GM18526 (cell line): ENCODE results near the gene IRX4.

Source experiments
- POLR2A ChIP-seq: IDR thresholded peaks from 3 replicates; pipeline ENCODE4 v1.6.1; 2011; ENCODE audit not compliant: insufficient read length; ENCODE audit errors: extremely low read depth

IRX4 gene

DNA sequence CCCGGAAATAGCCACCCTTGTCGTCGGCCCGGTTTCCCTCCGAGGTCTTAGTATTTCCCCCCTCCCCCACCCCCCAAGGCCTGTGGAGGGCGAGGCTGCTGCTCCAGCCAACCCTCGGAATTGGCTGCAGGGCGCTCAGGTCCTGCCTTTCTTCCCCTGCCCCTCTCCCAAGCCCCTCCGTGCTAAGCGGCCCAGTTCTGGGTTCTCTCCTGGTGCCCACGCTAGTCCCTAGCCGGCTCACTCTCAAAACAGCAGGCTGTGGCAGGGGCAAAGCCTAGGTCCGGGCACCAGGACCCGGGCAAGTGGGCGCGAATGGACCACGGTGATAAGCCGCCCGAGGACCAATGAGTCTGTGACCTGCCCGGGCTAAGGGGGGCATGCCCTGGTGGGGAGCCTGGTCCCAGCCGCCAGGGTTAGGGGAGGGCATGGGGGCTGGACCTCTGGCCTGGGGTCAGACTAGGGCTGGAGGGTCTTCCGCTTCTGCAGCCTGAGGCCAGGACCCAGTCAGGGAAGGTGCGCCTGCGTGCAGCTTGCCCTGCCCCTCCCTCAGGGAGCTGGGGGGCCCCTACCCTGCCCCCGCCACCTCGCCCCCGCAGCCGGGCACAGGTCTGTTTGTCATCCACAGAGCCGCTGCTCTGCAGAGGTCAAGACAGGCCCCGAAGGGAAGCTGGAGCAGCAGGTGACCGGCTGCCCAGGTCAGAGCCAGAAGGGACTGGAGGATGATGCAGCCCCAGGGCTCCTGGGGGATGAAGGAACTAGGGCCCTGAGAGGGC is 5.0 kb upstream of the IRX4 start:
- TF ChIP-seq POLR2A: no peak

DNA sequence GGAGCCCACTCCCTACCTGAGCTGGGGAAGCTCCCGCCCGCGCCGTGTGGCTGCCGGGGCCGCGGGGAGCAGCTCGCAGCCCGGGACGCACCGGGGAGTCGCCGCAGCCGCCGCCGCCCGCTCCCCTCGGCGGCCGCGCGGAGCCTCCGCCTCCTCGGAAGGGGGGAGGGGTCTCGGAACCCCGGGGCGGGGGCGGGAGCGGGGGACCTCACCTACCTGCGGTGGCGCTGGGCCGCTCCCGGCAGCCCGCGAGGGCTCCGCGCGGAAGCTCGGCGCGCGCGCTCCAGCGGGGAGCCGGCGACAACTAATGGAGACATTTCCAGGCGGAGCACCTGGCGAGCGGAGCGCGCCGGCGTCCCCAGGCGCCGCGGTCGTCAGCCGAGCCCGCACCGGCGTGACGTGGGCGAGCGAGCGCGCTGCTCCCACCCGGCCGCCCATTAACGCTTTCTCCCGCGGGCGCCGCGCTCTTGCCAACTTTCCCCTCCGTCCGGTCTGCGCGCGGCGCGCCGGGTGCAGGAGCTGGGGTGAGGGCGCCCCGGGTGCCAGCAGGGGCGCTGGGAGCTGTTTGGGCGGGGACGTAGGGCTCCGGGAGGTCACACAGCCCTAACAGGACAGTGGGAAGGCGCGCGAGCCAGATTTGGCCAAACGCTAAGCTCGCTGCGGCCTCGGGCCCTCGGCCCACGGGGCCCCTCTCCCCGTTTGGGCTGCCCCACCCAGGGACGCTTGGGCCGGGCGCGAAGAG is 4.3 kb upstream of the IRX4 start:
- no peak for TF ChIP-seq POLR2A

DNA sequence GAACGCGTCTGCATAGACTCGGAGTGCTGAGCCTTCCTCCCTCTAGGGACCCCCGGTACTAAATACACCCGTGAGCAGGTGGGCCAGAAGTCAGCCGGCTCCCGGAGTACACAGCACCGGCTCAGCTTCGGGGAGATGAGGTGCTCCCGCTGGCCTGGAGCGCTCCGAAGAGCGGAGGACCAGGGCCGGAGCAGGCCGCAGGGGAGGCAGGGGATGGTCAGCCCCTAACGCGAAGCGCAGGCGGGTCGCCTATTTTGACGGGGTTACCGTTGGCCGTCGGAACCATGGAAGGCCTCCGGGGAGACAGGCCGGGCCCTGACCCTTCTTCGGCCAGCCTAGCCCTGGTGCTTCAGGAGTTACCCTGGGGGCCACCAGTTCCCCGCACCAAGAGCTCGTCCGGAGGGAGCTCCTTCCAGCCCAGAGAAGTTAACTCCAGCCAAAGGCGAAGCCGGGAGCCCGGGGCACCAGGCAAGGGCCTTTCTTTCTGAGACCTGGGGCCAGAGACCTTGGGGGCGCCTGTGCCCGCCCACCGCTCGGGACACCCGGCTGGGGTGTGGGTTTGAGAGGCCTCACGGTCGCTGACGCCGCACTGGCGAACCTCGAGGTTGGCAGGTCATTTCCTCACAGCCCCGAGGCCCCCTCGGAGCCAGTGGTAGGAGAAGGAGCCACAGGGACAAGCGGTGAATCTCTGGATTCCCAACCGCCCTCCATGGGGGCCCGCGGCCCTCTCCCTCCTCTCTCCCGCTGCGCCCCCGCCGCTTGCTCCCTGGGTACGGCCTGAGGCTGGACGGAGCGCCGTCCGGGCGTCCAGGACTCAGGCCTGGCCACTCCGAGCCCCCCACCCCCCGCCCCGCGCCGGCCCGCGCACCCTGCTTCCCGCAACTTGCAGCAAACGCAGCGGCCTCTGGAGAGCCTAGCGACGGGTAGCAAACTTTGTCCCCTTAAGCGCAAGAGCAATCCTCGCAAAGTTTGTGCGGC is 3.4 kb upstream of the IRX4 start:
- no peak for TF ChIP-seq POLR2A

DNA sequence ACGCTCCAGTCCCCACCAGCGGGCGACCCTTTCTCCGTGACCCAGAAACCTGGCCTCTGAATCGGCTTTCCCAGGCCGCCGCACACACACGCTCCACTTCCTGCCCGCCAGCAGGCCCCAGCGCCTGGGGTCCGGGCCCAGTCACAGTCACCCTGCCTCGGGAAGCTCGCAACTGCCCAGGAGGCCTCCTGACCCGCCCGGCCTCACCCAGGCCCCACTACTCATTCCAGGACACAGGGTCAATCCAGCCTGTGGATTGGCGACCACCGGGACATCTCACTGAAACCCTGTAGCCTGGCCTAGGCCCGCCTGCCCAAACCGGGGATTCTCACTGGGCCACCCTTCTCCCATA is 2.7 kb upstream of the IRX4 start:
- TF ChIP-seq POLR2A: no peak

DNA sequence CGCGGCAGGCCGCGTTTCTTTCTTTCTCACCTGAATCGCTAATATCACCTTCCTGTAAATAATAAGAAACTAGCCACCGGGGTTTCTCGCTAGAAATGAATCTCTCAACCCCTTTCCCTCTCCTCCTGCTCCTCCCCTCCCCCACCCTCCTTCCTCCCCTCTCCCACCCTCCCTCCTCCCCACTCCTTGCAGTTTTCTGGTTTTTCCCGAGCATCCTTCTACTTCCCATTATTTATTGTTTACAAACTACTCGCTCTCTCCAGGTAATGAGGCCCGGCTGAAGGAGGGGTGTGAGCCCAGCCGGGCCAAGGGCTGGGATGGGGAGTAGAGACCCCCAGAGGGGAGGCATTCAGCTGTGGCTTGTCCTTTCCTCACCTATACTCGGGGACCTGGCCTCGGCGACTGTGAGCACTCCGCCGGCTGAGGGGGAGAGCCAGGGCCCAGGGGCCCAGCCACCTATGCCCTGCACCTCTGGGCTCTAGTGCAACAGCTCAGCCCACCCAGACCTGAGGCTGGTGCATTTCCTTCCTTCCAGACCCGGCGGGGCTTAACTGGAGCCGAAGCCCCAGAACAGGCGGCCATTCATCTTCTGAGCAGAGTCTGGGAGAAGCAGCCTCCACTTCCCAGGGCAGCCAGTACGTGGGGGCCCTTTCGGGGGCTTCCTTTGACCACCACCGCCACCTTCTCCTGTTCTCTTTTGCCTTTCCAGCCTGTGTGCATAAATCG is 2.1 kb upstream of the IRX4 start:
- no peak for TF ChIP-seq POLR2A

DNA sequence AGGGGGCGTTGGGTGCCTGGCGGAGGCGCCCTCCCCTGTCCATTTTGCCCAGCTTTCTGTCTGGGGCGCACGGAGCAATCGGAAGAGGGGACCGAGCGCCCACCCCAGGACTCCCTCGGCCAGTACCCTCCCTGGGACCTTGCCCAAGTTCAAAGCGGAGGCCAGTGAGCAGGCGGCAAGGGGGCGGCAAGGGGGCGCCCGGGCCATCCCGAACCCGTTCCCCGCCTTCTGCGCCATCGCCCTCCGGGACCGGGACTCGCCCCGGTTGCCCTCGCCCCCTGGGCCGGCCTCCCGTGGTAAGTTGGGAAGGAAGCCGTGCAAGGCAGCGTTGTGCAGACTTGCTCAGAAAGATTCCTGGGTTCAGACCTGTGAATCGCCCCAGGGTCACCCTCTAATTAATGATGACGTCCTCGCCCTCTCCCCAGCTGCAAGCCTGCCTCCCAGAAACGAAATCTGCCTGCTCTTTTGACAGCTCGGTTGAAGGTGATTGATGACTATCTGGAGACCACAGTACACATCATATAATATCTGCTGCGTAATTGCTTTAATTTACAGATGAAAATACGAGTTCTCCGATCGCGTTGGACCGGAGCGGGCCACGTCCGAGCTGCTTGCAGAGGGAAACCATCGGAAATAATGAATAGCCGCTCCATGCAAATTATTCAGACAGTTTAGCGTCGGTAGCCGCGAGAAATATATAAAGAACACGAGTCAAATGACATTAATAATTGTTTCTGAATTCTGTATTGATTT is 1.4 kb upstream of the IRX4 start:
- no peak for TF ChIP-seq POLR2A

DNA sequence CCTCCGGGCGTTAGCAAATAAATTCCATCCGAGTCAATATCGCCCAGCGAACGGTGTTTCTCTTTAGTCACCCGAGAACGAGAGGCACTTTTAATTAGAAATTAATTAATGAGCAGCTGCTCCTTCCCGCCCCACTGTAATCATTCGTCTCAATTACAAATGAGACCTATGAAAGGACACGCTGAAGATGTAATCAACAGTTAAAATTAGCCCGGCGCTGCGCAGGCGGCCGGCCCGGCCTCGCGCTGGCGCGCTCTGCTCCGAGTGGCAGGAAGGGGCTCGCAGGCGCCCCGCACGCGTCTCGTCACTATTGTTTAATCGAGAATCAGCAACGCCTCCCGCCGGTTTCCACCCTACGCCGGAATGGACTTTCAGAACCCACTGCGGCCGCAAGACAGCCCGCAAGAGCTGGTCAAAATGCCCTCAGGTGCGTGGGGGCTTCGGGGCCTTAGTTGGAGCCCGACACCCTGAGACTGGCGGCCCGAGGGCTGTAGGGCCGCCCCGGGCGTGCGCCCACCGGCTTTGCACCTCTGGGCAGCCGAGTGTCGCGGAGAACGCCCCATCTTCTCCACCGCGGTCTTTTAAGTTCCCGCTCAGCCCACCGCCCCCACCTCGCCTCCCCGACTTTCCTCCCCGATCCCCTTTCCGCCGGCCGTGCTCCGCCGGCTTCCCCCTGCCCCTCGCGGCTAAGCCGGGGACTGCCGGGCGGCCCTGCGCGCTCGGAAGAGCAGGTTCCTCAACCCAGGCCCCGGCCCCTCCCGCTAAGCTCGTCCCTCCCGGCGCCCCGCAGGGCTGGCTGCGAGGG is 597 bp upstream of the IRX4 start:
- no peak for TF ChIP-seq POLR2A

DNA sequence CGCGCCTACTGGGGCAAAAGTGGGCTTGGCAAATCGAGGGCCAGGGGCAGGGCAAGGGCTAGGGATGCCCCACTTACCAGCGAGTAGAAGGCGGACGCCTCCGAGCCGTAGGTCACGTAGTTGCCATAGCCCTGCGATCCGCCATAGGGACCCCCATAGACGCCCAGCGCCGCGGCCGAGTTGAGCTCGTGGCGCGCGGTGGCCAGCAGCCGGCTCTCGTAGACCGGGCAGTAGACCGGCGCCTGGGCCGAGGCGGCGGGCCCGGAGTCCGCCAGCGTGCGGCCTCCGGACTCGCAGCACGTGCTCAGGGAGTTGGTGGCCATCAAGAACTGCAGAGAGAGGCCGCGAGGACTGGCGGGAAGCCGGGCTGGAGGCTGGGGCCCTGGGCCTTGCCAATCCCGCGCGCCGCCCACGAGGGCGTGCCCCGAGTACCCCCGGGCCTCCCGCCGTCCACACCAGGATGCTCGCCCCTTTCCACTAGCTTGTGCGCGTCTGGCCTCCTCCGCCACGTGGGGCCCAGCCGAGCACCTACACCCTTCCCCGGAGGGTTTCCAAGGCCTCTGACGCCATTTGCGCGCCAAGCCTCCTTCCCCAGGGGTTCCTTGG is 891 bp downstream of the IRX4 start:
- TF ChIP-seq POLR2A: no peak

DNA sequence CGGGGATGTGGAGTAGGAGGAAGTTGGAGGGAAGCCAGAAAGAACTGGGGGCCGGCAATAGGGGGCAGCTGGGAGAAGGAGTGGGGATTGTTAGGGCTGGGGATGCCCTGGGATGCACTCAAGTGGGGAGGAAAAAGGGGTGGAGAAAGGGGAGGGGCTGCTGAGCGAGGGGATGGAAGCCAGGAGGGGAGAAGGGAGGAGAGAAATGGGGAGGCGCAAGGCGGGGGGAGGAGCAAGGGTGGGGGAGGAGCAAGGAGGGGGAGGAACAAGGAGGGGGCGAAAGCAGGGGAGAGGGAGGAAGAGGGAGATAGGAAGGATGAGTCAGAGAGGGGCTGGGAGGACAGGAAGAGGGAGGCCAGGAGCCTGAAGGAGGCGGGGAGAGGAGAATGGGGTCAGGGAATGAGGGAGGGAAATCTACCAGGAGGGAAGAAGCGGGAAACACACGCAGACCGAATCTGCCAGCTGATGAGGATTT is 1.6 kb downstream of the IRX4 start:
- no peak for TF ChIP-seq POLR2A

DNA sequence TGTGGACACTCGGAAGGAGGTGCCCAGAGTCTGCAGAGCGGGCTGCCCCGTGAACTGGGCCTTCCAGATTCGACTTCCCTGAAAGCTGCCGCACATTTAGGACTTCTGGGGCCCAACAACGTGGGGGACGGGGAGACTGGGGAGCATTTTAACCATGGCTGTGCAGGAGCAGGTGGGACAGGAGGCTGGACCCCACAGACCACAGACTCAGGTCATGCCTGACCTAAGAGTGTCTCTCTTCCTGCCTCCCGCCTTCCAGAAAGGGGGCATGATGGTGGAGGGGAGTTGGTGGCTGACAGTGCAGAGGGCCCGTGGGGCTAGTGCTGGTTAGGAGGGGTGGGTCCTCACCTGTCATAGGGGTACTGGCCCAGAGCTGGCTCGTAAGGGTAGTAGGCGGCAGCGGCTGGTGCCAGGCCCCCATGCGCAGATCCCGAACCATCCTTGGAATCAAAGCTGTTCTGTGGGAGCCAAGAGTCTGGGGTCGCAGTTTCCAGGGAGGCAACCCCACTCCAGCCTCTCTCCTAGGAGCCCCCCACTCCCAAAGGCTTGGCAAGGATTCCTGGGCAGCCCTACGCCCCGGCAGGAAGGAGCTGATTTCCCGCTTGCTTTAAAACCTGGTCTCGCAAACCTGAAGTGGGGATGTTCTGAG is 2.2 kb downstream of the IRX4 start:
- no peak for TF ChIP-seq POLR2A

DNA sequence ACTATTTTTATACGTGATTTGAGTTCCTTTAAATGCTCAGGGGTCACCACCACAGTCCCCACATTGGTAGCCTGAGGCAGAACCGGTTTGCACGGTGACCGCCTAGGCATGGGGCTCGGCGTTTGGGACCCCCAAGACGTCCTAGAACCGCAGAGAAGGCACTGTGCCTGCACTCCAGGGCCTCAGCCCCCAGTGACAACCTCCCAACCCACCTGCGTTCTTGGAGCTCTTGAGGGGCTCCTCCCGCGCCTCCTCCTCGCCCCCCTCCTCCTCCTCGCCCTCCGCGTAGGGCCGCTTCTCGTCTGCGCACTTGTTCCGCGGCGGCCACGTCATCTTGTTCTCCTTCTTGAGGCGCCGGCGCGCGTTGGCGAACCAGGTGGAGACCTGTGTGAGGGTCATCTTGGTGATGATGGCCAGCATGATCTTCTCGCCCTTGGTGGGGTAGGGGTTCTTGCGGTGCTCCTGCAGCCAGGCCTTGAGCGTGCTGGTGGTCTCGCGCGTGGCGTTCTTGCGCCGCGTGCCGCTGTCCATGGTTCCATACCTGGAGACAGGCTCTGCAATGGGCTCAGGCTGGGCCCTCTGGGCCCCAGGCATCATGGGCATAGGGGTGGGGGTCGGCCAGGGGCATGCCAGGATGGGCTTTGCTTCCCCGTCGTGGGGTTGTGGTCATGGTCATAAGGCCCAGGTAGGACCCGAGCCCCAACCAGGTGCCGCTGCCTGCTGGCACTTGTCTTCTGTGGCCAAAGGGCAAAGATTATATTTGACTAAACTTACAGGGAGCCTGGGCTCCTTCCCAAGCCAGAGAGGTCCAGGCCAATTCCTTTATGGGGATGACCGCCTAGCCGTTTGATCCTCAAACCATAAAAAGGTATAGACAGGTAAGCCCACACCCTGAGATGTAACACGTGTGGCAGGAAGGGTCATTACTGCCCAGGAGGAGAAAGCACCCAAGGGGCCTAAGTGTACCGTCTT is 3.1 kb downstream of the IRX4 start:
- no peak for TF ChIP-seq POLR2A
